Naive thymus-derived CD8-positive, alpha-beta T cell (primary cell): ENCODE data around the gene MMP20. TPM values are rescaled to one million over a fixed set of nuclear protein-coding genes. Genes with fewer than 3 reads are reported as not detected.

Source experiments
- ATAC-seq, 2 donors: fragments of 150-1000 bp; cut with Tn5 transposase in 1 of 2; sonication (Bioruptor Pico), chemical (Tn5 transposase) in 1 of 2; 1 replicate in 1 of 2; 2 replicates in 1 of 2; pipeline ENCODE4 v1.10.0; 2021; ENCODE audit warnings: mild to moderate bottlenecking in 2 of 2, moderate library complexity in 2 of 2
- POLR2A ChIA-PET: fragments of 350-600 bp; sonication (Branson Sonifier 250); formaldehyde crosslinking; loops from one replicate; lab custom pipeline; 2021; ENCODE audit warnings: antibody characterized with exemption; lab: Charles Lee
- DNase-seq, 10 donors: peaks; one replicate each; pipeline versions ENCODE4 v3.0.0 to v3.0.0-alpha.2; 2020 to 2022
- H3K27ac Mint-ChIP-seq, 10 donors: one replicate each; pipeline ENCODE4 v1.8.0; 2020 to 2022; ENCODE audit warnings: mild to moderate bottlenecking in 10 of 10, mixed read lengths in 10 of 10, moderate library complexity in 4 of 10, inconsistent platforms in 1 of 10
- H3K27me3 Mint-ChIP-seq, 5 donors: one replicate each; pipeline ENCODE4 v1.8.0; 2021 to 2022; ENCODE audit warnings: mixed read lengths in 5 of 5
- H3K36me3 Mint-ChIP-seq, 3 donors: one replicate each; pipeline ENCODE4 v1.8.0; 2020 to 2022; ENCODE audit warnings: mixed read lengths in 3 of 3, mild to moderate bottlenecking in 2 of 3, inconsistent platforms in 1 of 3
- H3K4me1 Mint-ChIP-seq, 4 donors: one replicate each; pipeline ENCODE4 v1.8.0; 2021 to 2022; ENCODE audit warnings: mixed read lengths in 4 of 4
- H3K4me3 Mint-ChIP-seq, 10 donors: one replicate each; pipeline ENCODE4 v1.8.0; 2020 to 2022; ENCODE audit warnings: mild to moderate bottlenecking in 10 of 10, mixed read lengths in 10 of 10, moderate library complexity in 6 of 10, inconsistent platforms in 1 of 10
- H3K9me3 Mint-ChIP-seq, 9 donors: one replicate each; pipeline ENCODE4 v1.8.0; 2020 to 2022; ENCODE audit warnings: mixed read lengths in 9 of 9, mild to moderate bottlenecking in 3 of 9, inconsistent platforms in 1 of 9, moderate library complexity in 1 of 9
- polyA plus RNA-seq, 3 donors: library from polyadenylated mRNA; unstranded; fragments of 300-500 nt; fragmentation: Illumina TruSeq; gene quantifications; one replicate each; pipeline ENCODE4 v1.2.3, GENCODE V29; 2021
- total RNA-seq, 8 experiments: library from RNA in 2 of 8; stranded (reverse) in 2 of 8; gene quantifications; one replicate each; pipeline ENCODE4 v1.2.3 and lab custom pipeline; 2021 to 2026

Gene MMP20
- total and polyA plus RNA-seq, 5 experiments from 2014 or later: not detected

- peak overlapping the region in 8 of 10 donors; percentile 25 to 94 (median 70) for H3K27ac Mint-ChIP-seq
- H3K4me1 Mint-ChIP-seq: peaks cover 19 to 53% (median 47%) of the 10 kb centered on the region in 4 donors
- peak overlapping the region in 8 of 10 donors; percentile 19 to 64 (median 46) for H3K4me3 Mint-ChIP-seq
- peaks cover 0 to 5% (median 0%) of the 10 kb centered on the region in 3 donors for H3K36me3 Mint-ChIP-seq
- H3K27me3 Mint-ChIP-seq: no peaks in the 10 kb centered on the region
- peaks cover 0 to 7% (median 4%) of the 10 kb centered on the region in 9 donors for H3K9me3 Mint-ChIP-seq
- POLR2A ChIA-PET: no interaction called here
- ATAC-seq (no peak), DNase-seq (no peak)
These were observed 63.5 kb downstream of the MMP20 start for GRCh38 chr11:102561636-102562035.

- Mint-ChIP-seq H3K4me3 (peak overlapping the region; percentile 24 to 83 (median 78)), H3K9me3 (no peaks in the 10 kb centered on the region), H3K27me3 (no peaks in the 10 kb centered on the region), H3K36me3 (no peaks in the 10 kb centered on the region), H3K27ac (peak overlapping the region; percentile 76 to 94 (median 88)), H3K4me1 (peaks cover 19 to 53% (median 47%) of the 10 kb centered on the region in 4 donors)
- ATAC-seq (peak; percentile 58 to 63), DNase-seq (peak in 3 of 10 donors; percentile 16 to 36 (median 20))
- POLR2A ChIA-PET: interaction anchor here (0.6 to 0.9 kb wide), 2 partner anchors 10 to 204 kb away, joined by 3 to 4 read pairs; no protein-coding TSS in a partner anchor
These were observed 64.5 kb downstream of the MMP20 start for GRCh38 chr11:102560555-102561011.

- POLR2A ChIA-PET: interaction anchor here (0.9 kb wide), 1 partner anchor 9 kb away, joined by 4 read pairs; no protein-coding TSS in a partner anchor
- DNase-seq (peak in 3 of 10 donors; percentile 8 to 29 (median 19)), ATAC-seq (peak; percentile 70 to 88)
- H3K27ac Mint-ChIP-seq: peak overlapping the region; percentile 66 to 94 (median 84)
- no peaks in the 10 kb centered on the region for H3K9me3 Mint-ChIP-seq
- H3K4me1 Mint-ChIP-seq: peaks cover 19 to 53% (median 47%) of the 10 kb centered on the region in 4 donors
- H3K4me3 Mint-ChIP-seq: peak overlapping the region in 9 of 10 donors; percentile 22 to 79 (median 43)
- no peaks in the 10 kb centered on the region for H3K27me3 Mint-ChIP-seq
- no peaks in the 10 kb centered on the region for H3K36me3 Mint-ChIP-seq
These were observed 65.3 kb downstream of the MMP20 start for GRCh38 chr11:102559839-102560238.

GRCh38 chr11:102555091-102555490, 70.0 kb downstream of the MMP20 start:
- ATAC-seq: no peak
- H3K27me3 Mint-ChIP-seq: no peaks in the 10 kb centered on the region
- no peaks in the 10 kb centered on the region for H3K9me3 Mint-ChIP-seq
- no peaks in the 10 kb centered on the region for H3K36me3 Mint-ChIP-seq
- DNase-seq: no peak
- H3K27ac Mint-ChIP-seq: no peak overlapping the region
- peaks cover 10 to 14% (median 12%) of the 10 kb centered on the region in 4 donors for H3K4me1 Mint-ChIP-seq
- no peak overlapping the region for H3K4me3 Mint-ChIP-seq
- POLR2A ChIA-PET: no interaction called here

GRCh38 chr11:102553835-102554282, 71.3 kb downstream of the MMP20 start:
- POLR2A ChIA-PET: interaction anchor here (0.6 kb wide), 1 partner anchor 164 kb away, joined by 4 read pairs; no protein-coding TSS in a partner anchor
- Mint-ChIP-seq H3K27ac (no peak overlapping the region), H3K4me3 (no peak overlapping the region), H3K27me3 (no peaks in the 10 kb centered on the region), H3K4me1 (peaks cover 0 to 4% (median under 1%) of the 10 kb centered on the region in 4 donors), H3K9me3 (no peaks in the 10 kb centered on the region), H3K36me3 (no peaks in the 10 kb centered on the region)
- ATAC-seq (no peak), DNase-seq (no peak)

GRCh38 chr11:102552447-102553194, 72.5 kb downstream of the MMP20 start:
- ATAC-seq: no peak
- Mint-ChIP-seq H3K27ac (no peak overlapping the region), H3K27me3 (peaks cover 0 to 2% (median 0%) of the 10 kb centered on the region in 5 donors), H3K4me1 (peaks cover 0 to 4% (median 2%) of the 10 kb centered on the region in 4 donors), H3K36me3 (no peaks in the 10 kb centered on the region), H3K4me3 (no peak overlapping the region), H3K9me3 (no peaks in the 10 kb centered on the region)
- POLR2A ChIA-PET: no interaction called here
- DNase-seq: no peak

GRCh38 chr11:102552020-102552419, 73.1 kb downstream of the MMP20 start:
- H3K36me3 Mint-ChIP-seq: no peaks in the 10 kb centered on the region
- POLR2A ChIA-PET: no interaction called here
- ATAC-seq (no peak), DNase-seq (no peak)
- H3K4me3 Mint-ChIP-seq: no peak overlapping the region
- H3K9me3 Mint-ChIP-seq: no peaks in the 10 kb centered on the region
- H3K4me1 Mint-ChIP-seq: peaks cover 0 to 7% (median 2%) of the 10 kb centered on the region in 4 donors
- H3K27ac Mint-ChIP-seq: no peak overlapping the region
- peaks cover 0 to 2% (median 0%) of the 10 kb centered on the region in 5 donors for H3K27me3 Mint-ChIP-seq

GRCh38 chr11:102551169-102551781, 73.9 kb downstream of the MMP20 start:
- no peak for ATAC-seq
- POLR2A ChIA-PET: interaction anchor here (1.7 kb wide), 1 partner anchor 9 kb away, joined by 4 read pairs; no protein-coding TSS in a partner anchor

GRCh38 chr11:102546923-102547471, 78.1 kb downstream of the MMP20 start:
- POLR2A ChIA-PET: interaction anchor here (0.7 kb wide), 2 partner anchors 17 to 30 kb away, joined by 3 to 4 read pairs; no protein-coding TSS in a partner anchor
- Mint-ChIP-seq H3K4me3 (peak overlapping the region in 1 of 10 donors; percentile 16), H3K27ac (peak overlapping the region in 2 of 10 donors; percentile 50 to 58), H3K36me3 (no peaks in the 10 kb centered on the region), H3K9me3 (peaks cover 0 to 2% (median 0%) of the 10 kb centered on the region in 9 donors), H3K27me3 (peaks cover 0 to 2% (median 0%) of the 10 kb centered on the region in 5 donors), H3K4me1 (peaks cover 2 to 34% (median 6%) of the 10 kb centered on the region in 4 donors)
- DNase-seq (peak in 1 of 10 donors; percentile 9), ATAC-seq (peak in 1 of 2 donors; percentile 57)

More at GRCh38 chr11:102551169-102551781, 73.9 kb downstream of the MMP20 start:
- no peak overlapping the region for H3K27ac Mint-ChIP-seq
- no peaks in the 10 kb centered on the region for H3K36me3 Mint-ChIP-seq
- H3K27me3 Mint-ChIP-seq: peaks cover 0 to 2% (median 0%) of the 10 kb centered on the region in 5 donors
- no peak for DNase-seq
- H3K4me3 Mint-ChIP-seq: no peak overlapping the region
- H3K9me3 Mint-ChIP-seq: no peaks in the 10 kb centered on the region
- peaks cover 0 to 14% (median 2%) of the 10 kb centered on the region in 4 donors for H3K4me1 Mint-ChIP-seq

GRCh38 chr11:102546427-102546826, 78.7 kb downstream of the MMP20 start:
- POLR2A ChIA-PET: interaction anchor here (0.7 kb wide), 1 partner anchor 8 kb away, joined by 3 read pairs; no protein-coding TSS in a partner anchor
- ATAC-seq: peak in 1 of 2 donors; percentile 66
- H3K27me3 Mint-ChIP-seq: peaks cover 0 to 2% (median 0%) of the 10 kb centered on the region in 5 donors
- no peaks in the 10 kb centered on the region for H3K36me3 Mint-ChIP-seq
- H3K4me3 Mint-ChIP-seq: no peak overlapping the region
- peaks cover 0 to 34% (median 6%) of the 10 kb centered on the region in 4 donors for H3K4me1 Mint-ChIP-seq
- peak overlapping the region in 2 of 10 donors; percentile 58 to 67 for H3K27ac Mint-ChIP-seq
- peaks cover 0 to 2% (median 0%) of the 10 kb centered on the region in 9 donors for H3K9me3 Mint-ChIP-seq
- DNase-seq: no peak

GRCh38 chr11:102545701-102546100, 79.4 kb downstream of the MMP20 start:
- POLR2A ChIA-PET: no interaction called here
- H3K9me3 Mint-ChIP-seq: peaks cover 0 to 2% (median 0%) of the 10 kb centered on the region in 9 donors
- H3K27me3 Mint-ChIP-seq: peaks cover 0 to 2% (median 0%) of the 10 kb centered on the region in 5 donors
- DNase-seq (no peak), ATAC-seq (no peak)
- peaks cover 0 to 34% (median 6%) of the 10 kb centered on the region in 4 donors for H3K4me1 Mint-ChIP-seq
- H3K27ac Mint-ChIP-seq: peak overlapping the region in 3 of 10 donors; percentile 5 to 58 (median 15)
- no peaks in the 10 kb centered on the region for H3K36me3 Mint-ChIP-seq
- H3K4me3 Mint-ChIP-seq: no peak overlapping the region

GRCh38 chr11:102544594-102544993, 80.5 kb downstream of the MMP20 start:
- POLR2A ChIA-PET: interaction anchor here (0.7 kb wide), 1 partner anchor 57 kb away, joined by 5 read pairs; no protein-coding TSS in a partner anchor
- H3K36me3 Mint-ChIP-seq: no peaks in the 10 kb centered on the region
- no peak overlapping the region for H3K4me3 Mint-ChIP-seq
- peaks cover 0 to 2% (median 0%) of the 10 kb centered on the region in 5 donors for H3K27me3 Mint-ChIP-seq
- peaks cover 0 to 34% (median 6%) of the 10 kb centered on the region in 4 donors for H3K4me1 Mint-ChIP-seq
- no peak for DNase-seq
- peaks cover 0 to 2% (median 0%) of the 10 kb centered on the region in 9 donors for H3K9me3 Mint-ChIP-seq
- H3K27ac Mint-ChIP-seq: peak overlapping the region in 2 of 10 donors; percentile 36 to 81
- no peak for ATAC-seq
